NCI-H774 (cell line): Measurements from ENCODE around the gene CLIC6.
"Not testable (repeated sequence)": the region's sequence is repeated elsewhere in the genome, so short reads cannot be mapped to it uniquely, and the experiment has no call there.

Experiments used
- DNase-seq: peaks from one replicate; lab custom pipeline; 2025; lab: John Stamatoyannopoulos, UW

Gene CLIC6

DNA sequence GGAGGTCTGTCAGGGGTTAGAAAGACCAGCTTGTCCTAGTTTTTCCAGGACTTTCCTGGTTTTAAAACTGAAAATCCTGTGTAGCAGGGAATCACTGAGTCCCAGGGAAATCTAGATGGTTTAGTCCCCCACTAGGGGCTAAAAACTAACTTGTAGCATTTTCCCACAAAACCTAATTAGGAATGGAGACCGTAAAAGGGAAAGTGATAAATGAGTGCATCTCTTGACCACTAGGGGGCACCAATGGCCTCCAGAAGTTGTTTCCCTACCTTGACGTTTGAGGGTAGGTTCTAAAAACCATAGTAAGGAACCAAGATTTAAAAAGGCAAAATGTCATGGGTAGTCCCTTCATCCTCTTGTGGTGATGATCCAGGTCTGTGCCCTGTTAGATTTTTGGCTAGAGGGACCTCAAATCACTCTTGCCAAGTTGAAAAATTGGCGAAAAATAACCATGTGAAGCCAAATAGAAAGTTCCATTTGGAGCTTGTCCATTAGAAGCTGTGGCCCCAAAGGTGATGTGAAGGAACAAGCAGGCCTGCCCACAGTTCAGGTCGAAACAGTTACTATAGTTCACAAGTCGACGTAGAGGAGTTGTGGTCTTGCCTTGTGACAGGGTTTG lies 24.5 kb downstream of the CLIC6 start:
- DNase-seq: peak; percentile 64

DNA sequence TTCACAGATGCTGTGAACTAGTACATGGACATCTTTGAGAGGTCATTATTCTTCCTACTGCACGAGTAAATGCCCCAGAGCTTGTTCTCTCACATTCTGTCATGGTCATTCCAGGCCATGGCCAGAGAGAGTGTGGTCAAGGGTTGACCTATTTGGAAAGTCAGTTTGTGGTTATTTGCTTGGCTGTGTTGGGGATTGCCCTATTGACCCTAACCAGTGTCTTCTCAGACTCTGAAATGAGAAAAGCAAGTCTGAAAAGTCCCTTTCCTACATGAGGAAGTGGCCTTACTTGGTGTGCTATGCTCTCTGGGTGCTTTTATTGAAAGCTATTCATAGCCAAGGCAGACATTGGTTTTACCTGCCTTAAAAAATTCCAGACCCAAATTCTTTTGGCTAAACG lies 26.6 kb downstream of the CLIC6 start:
- no peak for DNase-seq

DNA sequence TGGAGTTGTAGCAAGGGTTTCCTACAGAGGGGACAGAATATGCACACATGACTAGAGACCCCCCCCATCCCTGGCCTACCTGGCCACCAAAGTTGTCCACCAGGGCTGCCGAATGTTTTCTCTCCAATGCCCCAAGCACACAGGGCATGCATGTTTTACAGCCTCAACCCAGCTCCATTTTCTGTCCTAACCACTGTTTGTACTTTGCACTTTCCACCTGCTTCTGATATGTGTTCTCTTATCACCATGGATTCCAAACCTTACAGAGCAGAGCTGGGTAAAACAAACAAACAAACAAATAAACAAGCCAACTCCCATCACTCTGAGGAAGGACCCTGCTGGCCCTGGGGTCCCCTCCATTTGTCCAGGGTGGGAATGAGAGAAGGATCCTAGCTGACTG lies 27.3 kb downstream of the CLIC6 start:
- DNase-seq: no peak

DNA sequence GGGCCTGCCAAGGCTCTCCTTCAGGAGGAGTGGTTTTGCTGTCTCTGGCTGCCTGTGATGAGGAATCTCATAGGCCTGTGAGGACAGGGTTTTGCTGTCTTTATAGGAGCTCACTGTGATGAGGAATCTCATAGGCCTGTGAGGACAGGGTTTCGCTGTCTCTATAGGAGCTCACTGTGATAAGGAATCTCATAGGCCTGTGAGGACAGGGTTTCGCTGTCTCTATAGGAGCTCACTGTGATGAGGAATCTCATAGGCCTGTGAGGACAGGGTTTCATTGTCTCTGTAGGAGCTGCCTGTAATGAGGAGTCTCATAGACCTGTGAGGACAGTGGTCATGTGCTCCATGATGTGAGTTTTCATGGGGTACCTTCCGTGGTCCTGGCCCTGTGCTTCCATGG lies 29.0 kb downstream of the CLIC6 start:
- no peak for DNase-seq

DNA sequence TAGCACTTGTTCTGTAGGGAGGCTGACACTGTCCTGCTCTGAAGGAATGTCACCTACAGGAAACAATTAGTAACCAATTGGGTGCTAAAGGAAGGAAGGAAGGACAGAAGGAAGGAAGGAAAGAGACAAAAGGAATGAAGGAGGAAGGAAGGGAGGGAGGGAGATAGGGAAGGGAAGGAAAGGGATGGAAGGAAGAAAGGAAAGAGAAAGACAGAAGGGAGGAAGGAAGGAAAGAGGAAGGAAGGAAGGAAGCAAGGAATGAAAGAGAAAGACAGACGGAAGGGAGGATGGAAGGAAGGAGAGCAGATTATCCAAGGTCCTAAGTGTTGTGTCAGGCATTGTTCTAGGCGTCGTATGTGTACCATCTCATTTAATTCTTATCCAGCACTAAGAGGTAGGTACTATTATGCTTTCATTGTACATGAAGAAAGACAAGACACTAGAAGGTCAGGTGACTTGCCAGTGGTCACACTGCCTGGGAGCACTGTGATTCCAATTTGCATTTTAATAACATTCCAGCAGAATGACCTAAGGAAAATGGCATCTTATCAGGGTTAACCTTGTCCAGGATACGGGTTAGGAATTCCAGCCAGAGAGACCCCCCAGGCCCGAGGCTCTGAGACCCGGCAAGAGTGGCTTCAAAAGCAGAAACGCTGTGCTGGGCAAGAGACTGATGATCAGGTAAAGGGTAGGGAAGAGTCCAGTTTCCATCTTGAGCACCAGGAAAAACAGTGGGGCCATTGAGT lies 29.6 kb downstream of the CLIC6 start:
- DNase-seq: no peak

DNA sequence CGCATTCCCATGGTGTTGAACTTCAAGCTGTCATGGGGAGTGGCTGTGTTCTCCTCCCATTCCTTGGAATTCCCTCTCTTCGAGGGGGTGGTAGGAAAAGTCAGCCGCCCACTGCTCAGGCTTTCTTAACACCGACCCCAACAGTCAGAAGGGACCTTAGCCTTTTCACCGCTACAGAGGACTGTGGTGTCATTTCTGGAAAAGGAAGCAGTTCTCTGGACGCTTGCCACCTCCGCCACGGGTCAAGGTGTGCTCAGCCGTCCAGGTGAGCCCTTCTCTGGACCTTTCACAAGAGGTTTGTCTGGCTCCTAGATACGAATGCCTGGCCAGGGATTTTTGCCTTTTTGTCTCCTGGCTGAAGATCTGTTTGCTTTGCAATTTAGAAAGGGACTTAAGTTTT lies 31.8 kb downstream of the CLIC6 start:
- DNase-seq: no peak

DNA sequence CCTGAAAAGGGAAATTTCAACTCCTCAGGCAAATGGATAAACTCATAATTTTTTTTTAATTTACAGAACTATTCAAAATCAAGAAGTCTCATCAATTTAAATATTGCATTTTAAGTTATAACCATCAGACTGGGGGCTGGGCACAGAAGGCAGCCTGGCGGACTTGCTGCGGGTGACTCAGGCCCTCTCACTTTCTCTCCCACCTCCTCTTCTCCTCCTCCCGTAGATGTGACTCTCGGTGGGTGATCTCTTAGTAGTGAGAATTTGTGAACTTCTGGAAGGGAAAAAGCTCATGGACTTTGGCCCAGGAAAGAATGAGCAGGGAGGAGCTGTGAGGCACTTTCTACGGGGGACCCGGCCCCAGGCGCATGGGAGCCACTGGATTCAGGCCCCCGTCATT lies 32.9 kb downstream of the CLIC6 start:
- no peak for DNase-seq

DNA sequence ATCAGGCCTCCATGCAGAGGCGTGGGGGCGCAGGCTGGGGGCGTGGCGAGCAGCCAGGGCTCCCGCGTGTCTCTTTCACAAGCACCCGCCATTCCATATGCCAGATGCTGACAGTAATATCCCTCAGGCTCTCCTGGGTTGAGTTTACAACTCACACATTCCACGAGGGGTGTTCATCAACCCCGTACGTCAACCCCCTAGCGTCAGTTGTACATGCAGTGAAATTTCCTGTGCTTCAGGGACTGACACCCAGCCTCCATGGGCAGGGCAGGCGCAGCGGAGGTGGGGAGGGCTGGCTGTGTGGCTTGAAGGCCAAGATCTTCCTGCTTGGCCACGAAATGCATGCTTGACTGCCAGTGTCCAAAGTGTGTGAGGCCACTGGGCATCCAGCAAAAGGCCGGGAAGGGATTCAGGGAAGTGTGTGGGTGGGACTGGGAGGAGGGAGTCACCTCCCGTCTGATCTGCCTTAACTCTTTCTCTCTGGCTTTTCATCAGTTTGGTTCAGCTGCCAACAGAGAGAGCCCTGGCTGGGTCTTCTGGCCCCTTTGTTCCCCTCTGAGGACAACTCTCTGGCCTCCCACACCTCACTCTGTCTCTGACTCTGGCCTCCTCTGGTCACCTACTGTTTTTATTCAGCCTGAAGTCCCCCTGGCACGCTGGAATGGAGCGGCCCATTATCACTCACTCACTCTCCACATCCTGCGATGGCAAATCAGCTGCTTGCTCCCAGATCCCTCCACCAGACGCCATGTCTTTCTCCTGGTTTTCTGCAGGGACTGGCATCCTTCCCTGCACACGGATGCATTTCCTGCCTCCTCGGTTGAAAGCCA lies 33.8 kb downstream of the CLIC6 start:
- no peak for DNase-seq

DNA sequence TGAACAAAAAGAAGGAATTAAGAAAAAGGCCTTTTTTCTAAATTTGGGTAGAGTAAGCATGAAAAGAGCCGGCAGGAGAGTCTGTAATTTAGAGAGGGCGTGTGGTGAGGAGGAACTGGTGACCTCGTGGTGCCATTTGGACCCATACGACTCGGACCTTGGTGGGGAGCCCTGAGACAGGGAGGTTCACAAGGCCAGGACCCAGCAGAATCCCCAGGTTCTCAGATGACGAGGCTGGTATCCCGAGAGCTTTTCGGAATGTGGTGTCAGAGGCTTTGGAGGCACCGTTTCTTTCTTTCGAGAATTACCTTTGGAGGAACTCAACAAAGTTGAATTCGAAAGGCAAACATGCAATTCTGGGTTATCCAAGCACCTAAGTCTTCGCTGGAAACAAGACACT lies 34.8 kb downstream of the CLIC6 start:
- no peak for DNase-seq

DNA sequence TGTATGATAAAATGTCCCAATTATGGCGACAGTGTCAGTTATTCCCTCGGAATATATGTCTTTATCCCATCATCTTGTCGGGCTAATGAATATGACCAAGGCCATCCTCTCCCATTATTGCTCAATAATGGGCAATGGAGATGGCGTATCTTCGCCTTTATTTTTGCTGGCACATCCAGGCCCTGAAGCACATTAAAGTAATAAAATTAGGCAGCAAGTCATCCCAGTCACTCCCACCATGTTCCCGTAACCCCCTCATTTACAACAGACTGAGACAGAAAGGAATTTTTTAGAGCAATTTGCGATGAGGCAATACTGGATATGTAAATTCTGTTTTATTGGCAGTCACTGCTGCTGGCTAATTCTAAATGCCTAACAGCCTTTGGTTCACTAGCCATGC lies 35.3 kb downstream of the CLIC6 start:
- DNase-seq: no peak

DNA sequence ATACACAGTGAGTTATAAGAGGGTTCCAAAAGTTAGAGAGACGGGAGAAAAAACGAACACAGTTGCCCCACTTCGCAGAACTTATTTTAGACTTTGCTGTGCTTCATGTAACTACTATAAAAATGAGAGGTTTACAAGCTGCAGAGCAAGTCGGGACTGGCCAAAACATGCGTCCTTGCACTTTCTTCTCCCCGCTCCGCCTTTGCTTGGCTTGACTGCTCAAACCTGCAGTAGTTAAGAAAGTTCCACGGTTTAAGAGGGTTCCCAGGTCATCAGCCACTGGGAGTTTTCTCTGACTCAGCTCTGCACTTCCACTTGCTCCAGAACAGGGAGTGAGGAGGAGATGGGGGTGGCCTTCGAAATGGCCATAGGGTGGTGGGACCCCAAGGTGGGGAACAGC lies 36.2 kb downstream of the CLIC6 start:
- no peak for DNase-seq

DNA sequence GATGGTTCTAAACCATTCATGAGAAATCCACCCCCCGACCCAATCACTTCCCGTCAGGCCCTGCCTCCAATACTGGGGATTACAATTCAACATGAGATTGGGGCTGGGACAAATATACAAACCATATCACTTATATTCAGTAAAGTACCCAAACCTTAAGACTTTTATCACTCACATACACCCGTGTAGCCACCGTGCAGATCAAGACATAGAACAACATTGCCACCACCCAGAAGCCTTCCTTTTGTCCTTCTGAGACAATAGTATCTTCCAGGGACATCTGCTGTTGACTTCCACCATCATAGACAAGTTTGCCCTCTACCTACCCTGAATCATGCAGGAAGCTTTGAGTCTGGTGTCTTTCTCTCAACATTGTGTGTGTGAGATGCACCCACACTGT lies 37.5 kb downstream of the CLIC6 start:
- DNase-seq: no peak

DNA sequence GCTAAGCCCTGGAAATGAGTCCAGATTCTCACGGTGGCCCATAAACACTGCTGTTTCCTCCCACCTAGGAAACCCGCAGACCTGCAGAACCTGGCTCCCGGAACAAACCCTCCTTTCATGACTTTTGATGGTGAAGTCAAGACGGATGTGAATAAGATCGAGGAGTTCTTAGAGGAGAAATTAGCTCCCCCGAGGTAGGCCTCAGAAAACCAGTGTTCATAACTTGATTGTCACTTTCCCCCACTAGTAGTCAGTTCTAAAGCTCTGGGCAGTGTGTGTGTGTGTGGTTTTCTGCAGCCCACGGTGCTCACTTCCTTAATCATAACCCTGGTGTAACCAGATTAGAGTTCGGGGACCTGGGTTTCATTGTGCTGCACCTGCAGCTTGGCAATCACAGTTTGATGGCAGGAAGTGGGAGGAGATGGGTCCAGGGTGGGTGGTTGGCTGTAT lies 39.1 kb downstream of the CLIC6 start:
- DNase-seq: no peak

DNA sequence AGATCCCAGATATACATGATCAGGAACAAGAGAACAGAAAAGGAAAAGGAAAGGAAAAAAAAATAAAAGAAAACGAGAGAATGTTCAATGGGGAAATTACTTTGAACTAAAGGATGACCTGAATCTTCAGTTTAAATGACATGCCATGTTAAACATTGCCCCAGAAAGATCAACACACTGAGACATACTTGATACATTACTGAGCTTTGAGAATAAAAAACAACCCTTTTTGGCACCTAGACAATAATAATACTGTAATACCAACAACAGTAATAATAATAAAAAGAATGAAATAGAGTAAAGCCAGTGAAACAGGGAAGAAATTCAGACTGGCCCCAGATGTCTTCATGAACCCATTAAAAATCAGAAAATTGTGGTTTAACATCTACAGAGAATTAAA lies 44.8 kb downstream of the CLIC6 start:
- no peak for DNase-seq

DNA sequence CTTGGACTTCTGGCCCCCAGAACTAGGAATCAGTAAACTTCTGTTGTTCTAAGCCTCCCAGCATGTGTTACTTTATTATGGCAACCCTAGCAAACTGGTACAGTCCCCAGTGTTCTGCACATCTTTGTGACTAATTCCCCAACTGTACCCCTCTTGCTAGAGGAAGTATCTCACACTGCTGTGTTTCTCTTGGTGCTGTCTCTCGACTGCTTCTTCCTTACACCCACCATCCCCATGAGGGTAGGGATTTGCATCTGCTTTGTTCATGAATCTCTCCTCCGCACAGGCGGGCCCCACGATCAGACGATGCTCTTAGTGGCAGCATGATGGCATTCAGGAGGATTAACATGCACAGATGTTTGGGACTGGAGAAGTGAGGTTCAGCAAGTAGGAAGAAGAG lies 46.7 kb downstream of the CLIC6 start:
- no peak for DNase-seq

DNA sequence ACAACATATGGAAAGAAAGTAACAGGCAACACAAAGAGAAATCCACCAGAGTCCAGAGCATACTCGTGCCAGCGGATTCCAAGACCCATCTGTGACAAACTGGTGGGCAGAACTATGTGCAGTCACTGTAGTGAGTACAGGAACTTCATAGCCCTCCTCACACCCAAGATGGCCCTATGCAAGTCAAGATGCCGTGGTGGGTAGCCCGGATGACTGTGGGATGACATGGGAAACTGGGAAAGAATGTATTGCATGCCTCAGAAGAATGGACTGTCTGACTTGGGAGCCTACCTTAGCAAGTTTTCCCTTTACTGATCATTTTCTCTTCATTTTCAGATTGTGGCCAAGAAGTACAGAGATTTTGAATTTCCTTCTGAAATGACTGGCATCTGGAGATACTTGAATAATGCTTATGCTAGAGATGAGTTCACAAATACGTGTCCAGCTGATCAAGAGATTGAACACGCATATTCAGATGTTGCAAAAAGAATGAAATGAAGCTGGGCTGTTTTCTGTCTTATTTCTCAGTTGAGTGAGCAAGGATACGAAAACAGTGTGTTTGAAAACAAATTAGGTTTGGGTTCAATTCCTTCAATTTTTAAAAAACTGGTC lies 47.3 kb downstream of the CLIC6 start:
- no peak for DNase-seq

DNA sequence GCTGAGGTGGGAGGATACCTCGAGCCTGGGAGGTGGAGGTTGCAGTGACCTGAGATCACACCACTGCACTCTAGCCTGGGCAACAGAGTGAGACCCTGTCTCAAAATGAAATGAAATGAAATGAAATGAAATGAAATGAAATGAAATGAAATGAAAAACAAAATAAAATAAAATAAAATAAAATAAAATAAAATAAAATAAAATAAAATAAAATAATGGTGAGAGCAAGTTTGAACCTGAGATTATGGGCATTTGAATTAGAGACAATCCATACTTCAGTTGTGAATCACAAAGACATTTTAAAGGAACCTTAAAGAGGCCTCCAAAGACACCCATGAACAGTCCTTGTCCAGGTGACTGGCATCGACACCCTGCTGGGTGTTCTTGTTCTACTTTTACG lies 49.7 kb downstream of the CLIC6 start:
- DNase-seq: not testable (repeated sequence)

DNA sequence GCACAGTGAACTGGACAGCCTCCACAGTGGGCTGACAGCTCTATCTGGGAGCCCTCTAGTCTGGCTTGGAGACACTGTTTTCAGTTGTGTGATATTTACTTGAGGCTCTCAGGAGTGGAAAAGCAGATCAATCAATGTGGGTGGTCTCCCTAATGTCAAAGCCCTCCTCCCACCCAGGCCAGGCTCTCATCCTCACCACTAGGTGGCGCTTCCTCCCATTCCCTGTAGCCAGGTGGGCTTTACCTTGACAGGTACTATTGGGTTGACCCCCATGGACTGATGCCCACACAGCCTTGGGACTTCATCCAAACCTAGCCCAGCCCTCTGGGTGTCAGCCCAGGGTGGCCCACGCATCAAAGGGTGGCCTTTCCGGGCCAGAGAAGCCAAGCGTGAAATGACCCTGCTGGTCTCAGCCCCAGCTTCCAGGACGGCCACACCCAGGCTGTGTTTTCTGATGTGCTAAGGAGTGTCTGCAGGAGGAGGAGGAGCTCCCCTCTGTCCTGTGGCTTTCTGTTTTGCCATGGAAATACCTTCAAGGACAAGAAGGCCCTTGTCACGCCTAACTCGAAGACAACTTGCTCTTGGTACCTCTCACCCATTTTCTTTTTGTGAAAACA lies 54.0 kb downstream of the CLIC6 start:
- DNase-seq: no peak

DNA sequence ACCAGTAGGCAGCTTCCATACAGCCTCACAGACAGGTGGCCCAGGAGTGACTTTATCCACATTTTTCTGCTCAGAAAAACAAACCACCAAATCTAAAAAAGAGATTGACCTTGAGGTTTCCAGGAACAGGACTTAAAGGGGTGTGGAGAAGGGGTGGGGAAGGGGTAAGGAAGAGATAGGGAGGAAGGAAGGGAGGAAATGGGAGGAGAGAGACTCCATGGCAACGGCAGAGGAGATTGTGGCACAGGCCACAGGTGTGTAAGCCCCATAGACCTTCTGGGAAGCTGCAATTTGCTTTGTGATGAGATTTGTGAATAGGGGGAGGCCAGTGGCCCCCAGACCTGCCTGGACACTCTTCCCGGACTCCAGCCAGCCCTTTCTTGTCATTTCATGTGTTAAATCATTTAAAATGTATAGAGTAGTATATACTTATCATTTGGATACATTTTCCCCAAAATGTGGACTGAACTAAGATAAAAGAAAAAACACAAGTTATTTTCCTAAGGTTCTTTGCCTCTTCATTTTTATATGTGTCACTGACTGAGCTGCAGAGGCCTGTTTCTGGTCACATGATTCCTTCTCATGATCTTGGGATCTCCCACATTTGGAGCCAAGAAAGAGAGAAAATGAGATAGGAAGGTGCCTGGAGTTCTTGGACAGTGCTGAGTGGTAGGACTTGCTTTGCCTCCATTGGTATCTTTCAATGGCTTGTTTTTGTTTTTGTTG lies 55.5 kb downstream of the CLIC6 start:
- no peak for DNase-seq

DNA sequence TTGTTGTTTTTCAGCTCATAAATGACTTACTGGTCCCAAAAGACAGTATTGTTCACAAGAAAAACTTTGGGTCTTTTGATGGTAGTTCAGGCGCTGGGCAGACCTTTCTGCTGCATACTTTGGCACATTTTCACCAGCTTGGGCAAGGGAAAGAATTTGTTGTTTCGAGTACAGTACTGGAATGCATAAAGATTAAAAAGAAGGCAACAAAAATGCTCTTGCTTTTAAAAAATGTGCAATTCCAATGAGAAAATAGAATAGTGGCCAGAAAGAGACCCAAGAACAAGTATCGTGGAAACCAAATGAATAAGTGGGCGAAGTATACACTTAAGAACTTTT lies 56.0 kb downstream of the CLIC6 start:
- DNase-seq: no peak

DNA sequence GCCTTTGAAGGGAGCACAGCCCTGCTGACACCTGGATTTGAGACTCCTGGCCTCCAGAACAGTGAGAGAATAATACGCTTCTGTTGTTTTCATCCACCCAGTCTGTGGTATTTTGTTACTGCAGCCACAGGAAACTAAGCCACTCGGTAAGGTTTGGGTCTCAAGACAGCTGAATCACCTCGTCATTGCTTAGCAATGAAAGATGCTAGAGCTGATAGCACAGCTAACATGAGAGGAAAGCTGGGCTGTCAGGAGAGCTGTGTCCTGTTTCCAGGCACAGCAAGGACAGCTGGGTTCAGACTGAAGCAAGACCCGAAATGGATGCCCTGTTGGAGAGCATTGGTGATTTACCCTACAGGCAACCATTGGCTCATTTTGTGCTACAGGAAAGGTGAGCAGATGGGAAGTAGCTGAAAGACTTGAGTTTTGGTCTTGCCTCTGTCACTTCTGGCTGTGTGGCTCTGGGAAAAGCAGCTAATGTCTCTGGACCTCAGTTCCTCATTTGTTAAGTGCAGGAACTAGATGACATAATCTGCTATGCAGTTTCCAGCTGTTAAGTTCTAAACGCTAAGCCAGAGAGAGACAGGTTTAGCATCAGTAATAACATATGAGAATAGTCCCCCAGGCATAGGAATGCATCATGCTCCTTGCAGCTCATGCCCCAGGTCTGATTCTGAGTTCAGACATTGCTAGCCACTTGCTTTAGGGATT lies 58.0 kb downstream of the CLIC6 start:
- no peak for DNase-seq
